Stimulated activated CD4-positive, alpha-beta T cell treated with anti-CD3 and anti-CD28 coated beads, Interleukin-12 subunit alpha, Interleukin-12 subunit beta, amount 100 ng/mL, for 4 hours (primary cell): ENCODE measurements around the gene HAGHL.
"Not testable (repeated sequence)": the region's sequence is repeated elsewhere in the genome, so short reads cannot be mapped to it uniquely, and the experiment has no call there.

Experiments
- DNase-seq: peaks from one replicate; pipeline ENCODE4 v3.0.0-alpha.2; 2020

Gene HAGHL

DNA sequence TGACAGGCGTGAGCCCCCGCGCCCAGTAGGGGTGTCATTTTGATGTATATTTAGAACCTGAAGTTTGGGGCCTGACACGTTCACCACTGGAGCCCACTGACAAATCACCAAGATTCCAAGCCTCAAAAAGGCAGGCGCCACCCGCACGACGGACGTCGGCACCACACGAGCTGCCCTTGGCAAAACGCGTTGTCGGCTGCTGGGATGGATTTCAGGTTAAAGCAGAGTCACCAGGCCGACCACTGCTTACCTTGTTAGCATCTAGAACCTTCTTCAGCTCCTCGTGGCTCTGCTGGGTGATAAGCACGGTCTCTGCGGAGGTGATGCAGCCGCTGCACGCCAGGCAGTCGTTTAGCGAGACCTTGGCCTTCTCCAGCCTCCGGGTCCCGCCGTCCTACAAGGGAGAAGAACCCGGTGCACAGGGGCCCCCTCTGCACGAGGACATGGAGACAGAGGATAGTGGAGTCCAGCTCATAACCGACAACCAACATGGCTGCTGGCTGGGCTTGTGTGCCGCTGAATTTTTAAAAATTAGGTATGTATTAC, 10.1 kb downstream of the HAGHL start:
- DNase-seq: no peak

DNA sequence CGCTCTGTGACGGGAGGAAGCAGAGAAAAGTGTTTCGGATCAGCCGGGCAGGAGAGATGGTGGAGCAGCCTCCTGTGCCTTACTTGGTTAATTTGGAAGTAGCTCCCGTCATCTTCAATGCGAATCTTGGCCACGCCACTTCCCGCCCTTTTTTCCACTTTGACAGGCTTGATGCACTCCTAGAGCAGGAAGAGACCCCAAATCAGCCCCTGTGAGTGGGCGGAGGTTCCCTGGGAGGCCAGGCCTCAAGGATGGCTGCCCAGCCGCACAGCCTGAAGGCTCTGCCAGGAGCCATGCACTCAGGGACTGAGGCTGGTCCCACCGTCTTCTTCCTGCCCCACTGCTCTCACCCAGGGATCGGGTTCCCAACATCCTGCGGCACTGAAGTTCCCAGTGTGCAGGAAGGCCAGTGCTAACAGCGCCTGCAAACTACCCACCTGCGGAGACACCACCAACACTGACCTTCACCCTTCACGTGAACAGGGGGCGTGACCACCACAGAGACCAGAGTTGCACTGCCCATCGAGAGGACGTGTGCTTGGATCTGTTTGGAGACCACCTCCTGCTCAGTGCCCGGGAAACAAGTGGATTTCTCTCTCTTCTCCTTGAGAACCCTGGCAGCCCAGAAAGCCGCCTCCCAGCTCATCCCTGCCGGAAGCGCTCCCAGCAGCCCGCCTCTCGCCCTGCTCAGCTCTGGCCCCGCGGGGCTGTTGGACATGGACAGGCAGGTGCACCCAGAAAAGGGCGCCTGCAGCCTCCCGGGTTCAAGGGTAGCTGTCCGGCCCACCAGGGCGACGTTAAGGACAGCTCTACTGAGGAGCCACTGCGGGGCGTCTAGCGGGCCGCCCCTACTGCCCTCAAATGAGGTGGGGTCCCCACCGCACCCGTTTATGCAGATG, 12.9 kb downstream of the HAGHL start:
- DNase-seq: no peak

GRCh38 chr16:740459-740763, 13.5 kb downstream of the HAGHL start:
- no peak for DNase-seq

- peak; percentile 92 for DNase-seq
These were observed 14.0 kb downstream of the HAGHL start, which contains the start of gene CIAO3 for GRCh38 chr16:740764-741505. Gene CIAO3, minus strand, starts transcription at chr16:740997. Its CDS starts 12 bp downstream, at chr16:740985.

DNA sequence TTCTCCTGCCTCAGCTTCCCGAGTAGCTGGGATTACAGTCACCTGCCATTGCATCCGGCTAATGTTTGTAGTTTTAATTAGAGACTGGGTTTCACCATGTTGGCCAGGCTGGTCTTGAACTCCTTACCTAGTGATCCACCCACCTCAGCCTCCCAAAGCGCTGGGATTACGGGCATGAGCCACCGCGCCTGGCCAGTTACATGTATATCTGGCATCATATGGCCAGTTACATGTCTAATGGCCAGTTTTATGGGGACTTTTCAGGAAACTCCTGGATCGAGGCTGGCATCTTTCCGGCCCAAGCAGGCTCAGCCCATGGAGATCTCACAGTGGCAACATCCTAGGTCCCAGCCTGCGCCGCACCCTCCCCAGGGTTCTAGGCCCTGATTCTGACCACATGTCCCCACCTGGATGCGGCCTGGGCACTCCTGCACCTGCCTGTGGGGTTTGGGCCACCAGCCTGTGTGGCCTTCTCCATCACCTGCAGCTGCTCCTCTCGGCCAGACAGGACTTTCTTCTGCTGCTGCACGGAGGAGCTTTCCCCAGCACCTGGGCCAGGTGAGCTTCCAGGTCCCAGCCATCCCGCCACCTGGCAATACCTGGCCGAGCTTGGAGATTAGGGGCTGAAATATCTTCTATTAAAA, 15.2 kb downstream of the HAGHL start:
- DNase-seq: no peak

- DNase-seq: not testable (repeated sequence)
These were observed 16.0 kb downstream of the HAGHL start for GRCh38 chr16:742894-743293.

- DNase-seq: no peak
These were observed 17.0 kb downstream of the HAGHL start for GRCh38 chr16:743794-744500.

DNA sequence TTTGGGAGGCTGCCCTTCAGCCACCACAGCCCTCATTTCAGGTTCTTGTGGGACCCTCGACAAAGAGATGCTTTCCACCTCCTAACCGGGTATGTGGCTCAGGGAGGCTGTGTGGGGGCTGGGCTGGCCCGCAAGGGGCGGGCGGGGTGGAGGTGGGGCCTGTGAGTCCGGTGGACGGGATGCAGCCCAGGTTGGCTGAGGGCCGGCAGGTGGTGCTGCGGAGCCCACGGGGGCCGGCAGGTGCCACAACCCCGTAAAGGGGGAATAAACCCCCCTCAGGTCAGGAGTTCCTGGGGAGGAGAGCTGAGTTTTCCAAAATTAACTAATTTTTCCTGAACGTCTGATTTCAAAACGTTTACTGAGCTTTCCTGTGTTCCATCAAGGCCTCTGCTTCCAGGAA, 18.8 kb downstream of the HAGHL start:
- no peak for DNase-seq

- DNase-seq: no peak
These were observed 19.7 kb downstream of the HAGHL start for GRCh38 chr16:746637-747036.

DNA sequence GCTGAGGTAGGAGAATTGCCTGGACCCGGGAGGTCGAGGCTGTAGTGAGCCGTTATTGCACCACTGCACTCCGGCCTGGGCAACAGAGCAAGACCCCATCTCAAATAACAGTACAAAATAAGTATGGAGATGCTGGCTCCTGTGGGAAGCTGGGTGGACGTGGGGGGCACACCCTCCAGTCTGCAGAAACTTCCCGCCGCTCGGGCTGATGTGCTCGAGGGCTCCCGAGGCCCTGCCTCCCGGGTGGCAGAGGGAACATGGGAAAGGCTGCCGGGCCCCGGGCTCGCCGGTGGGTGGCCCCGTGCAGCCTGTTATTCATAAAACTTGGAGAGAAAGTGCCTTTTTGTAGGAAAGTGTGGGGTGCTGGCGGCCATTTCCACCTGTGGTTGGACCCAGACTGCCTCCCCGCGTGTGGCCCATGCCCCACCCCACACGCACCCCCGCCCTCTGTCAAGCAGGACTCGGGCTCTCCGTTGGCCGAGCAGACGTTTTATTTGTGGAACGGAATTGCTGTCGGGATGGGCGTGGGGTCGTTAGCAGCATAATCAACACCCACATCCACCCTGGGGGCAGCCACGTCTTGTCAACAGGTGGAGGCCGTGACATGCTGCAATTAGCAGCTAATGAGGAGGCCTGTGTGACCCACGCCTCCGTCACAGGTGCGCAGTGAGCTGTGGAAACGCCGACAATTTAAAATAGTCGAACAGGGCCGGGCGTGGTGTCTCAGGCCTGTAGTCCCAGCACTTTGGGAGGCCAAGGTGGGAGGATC, 21.3 kb downstream of the HAGHL start:
- DNase-seq: no peak

DNA sequence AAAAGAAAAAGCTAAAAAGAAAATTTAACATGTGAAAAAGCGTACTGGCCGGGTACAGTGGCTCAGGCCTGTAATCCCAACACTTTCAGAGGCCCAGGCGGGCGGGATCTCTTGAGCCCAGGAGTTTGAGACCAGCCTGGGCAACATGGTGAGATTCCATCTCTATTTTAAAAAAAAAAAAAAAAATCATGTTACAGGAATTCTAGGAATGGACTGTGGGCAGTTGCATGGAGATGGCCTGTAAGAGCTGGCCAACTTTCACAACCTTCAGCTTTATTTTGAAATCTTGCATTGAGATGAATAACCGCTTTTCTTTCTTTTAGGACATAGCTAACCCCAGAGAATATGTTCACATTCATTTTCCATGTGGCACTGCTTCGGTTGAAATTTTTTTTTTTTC, 22.1 kb downstream of the HAGHL start:
- no peak for DNase-seq

- DNase-seq: no peak
These were observed 23.6 kb downstream of the HAGHL start for GRCh38 chr16:750485-750884.

GRCh38 chr16:751152-752006, 24.5 kb downstream of the HAGHL start:
- DNase-seq: no peak

DNA sequence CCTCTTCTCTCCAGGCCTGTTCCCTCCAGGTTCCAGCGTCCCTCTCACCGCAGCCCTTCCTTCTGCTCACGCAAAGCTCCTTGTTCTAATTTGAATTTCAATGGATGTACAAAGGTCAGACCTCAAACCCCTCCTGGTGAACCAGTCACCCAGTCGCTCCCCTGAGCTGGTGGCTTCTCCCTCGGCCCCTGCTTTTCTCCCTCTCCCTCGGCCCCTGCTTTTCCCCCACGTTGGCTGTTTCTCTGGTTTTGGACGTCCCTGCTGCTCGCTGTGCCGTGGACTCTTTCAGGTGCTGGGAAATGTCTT, 25.1 kb downstream of the HAGHL start:
- DNase-seq: no peak

DNA sequence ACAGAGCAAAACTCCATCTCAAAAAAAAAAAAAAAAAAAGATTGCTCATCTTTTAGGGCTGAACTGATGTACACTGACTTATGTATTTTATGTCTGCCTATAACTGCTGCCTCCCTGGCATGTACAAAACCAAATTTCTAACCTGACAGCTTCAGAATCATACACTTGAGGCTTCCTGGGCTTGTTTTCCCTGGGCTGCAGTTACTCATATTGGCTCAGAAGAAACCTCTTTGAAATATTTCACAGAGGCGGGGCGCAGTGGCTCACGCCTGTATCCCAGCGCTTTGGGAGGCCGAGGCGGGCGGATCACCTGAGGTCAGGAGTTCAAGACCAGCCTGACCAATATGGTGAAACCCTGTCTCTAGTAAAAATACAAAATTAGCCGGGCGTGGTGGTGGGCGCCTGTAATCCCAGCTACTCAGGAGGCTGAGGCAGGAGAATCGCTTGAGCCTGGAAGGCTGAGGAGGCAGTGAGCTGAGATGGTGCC, 27.3 kb downstream of the HAGHL start:
- not testable (repeated sequence) for DNase-seq

GRCh38 chr16:754656-755055, 27.8 kb downstream of the HAGHL start:
- no peak for DNase-seq

GRCh38 chr16:756428-756827, 29.5 kb downstream of the HAGHL start:
- no peak for DNase-seq

- DNase-seq: no peak
These were observed 32.4 kb downstream of the HAGHL start for GRCh38 chr16:759110-759910.

- DNase-seq: no peak
These were observed 33.2 kb downstream of the HAGHL start for GRCh38 chr16:760065-760464.
